Kidney epithelial cell (primary cell): ENCODE results near the gene SRRD. TPM values are rescaled to one million over a fixed set of nuclear protein-coding genes. Genes with fewer than 3 reads are reported as not detected.

Experiments used
- DNase-seq: peaks from one replicate; pipeline ENCODE4 v3.0.0-alpha.2; 2010; ENCODE audit warnings: low read depth
- H3K27me3 ChIP-seq: 2 replicates; pipeline ENCODE4 v1.6.0; 2011; ENCODE audit warnings: low read length; ENCODE audit not compliant: control insufficient read depth, insufficient read depth
- H3K36me3 ChIP-seq: 2 replicates; pipeline ENCODE4 v1.5.1; 2011; ENCODE audit warnings: low read length; ENCODE audit not compliant: control insufficient read depth, insufficient read depth
- H3K4me3 ChIP-seq: 2 replicates; pipeline ENCODE4 v1.5.1; 2011; ENCODE audit warnings: low read depth, mild to moderate bottlenecking, control low read depth, low read length
- total RNA-seq: library from RNA; depleted of rRNA; stranded (reverse); fragments of >200 nt; gene quantifications from 2 replicates; pipeline ENCODE4 v1.2.3, GENCODE V29; 2015
- TF ChIP-seq, protein P1 (sequence below): IDR thresholded peaks from 2 replicates; pipeline ENCODE4 v1.5.1; 2011; ENCODE audit warnings: mild to moderate bottlenecking, moderate library complexity, low read length, control low read depth, inconsistent platforms; ENCODE audit not compliant: insufficient read depth, poor library complexity, severe bottlenecking

SRRD gene
- total RNA-seq, 1 donor from 2014 or later: 45.0 TPM

DNA sequence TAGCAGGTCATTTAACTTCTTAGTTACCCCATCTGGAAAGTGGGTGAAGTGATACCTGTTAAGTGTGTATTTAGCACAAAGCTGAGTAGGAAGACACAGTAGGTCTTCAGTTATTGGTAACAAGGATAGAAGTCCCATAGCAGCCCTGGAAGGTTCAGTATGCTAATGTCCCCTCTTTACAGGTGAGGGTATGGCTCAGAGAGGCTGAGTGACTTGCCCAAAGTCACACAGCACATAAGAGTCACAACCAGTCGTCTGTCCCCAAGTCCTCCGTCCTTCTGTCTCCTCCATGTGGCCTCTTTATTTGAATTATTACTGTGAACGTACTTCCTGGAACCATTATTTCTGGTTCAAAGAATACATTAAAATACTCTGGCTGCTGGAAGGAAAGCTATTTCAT lies 44.1 kb upstream of the SRRD start:
- Histone ChIP-seq H3K36me3 (no peaks in the 10 kb centered on the region), H3K4me3 (no peak overlapping the region), H3K27me3 (no peaks in the 10 kb centered on the region)
- TF ChIP-seq, protein P1, sequence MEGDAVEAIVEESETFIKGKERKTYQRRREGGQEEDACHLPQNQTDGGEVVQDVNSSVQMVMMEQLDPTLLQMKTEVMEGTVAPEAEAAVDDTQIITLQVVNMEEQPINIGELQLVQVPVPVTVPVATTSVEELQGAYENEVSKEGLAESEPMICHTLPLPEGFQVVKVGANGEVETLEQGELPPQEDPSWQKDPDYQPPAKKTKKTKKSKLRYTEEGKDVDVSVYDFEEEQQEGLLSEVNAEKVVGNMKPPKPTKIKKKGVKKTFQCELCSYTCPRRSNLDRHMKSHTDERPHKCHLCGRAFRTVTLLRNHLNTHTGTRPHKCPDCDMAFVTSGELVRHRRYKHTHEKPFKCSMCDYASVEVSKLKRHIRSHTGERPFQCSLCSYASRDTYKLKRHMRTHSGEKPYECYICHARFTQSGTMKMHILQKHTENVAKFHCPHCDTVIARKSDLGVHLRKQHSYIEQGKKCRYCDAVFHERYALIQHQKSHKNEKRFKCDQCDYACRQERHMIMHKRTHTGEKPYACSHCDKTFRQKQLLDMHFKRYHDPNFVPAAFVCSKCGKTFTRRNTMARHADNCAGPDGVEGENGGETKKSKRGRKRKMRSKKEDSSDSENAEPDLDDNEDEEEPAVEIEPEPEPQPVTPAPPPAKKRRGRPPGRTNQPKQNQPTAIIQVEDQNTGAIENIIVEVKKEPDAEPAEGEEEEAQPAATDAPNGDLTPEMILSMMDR: no peak
- no peak for DNase-seq

DNA sequence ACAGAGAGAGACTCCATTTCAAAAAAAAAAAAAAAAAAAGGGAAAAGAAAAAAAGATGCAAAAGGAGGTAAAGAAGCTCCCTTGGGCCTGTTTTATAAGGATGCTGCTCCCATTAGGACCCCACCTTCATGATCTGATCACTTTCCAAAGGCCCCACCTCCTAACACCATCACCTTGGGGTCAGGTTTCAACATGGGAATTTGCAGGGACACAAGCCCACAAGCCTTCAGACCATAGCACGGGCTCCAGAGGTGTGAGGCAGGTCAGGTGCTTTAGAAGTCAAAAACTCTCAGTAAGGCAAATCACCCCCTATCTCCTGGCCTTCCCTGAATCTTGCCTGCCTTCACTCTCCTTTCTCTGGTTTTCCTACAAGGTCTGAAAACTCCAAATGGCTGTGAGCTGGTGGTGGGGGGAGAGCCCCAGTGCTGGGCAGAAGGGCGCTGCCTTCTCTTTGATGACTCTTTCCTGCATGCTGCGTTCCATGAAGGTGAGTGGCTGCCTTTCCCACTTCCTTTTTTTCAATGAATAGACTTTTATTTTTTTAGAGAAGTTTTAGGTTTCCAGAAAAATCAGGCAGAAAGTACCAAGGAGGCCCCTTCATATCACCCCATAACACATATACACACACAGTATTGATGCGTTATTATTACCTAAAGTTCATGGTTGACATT lies 41.5 kb upstream of the SRRD start:
- TF ChIP-seq, protein P1: no peak
- H3K36me3 ChIP-seq: no peaks in the 10 kb centered on the region
- DNase-seq: no peak

DNA sequence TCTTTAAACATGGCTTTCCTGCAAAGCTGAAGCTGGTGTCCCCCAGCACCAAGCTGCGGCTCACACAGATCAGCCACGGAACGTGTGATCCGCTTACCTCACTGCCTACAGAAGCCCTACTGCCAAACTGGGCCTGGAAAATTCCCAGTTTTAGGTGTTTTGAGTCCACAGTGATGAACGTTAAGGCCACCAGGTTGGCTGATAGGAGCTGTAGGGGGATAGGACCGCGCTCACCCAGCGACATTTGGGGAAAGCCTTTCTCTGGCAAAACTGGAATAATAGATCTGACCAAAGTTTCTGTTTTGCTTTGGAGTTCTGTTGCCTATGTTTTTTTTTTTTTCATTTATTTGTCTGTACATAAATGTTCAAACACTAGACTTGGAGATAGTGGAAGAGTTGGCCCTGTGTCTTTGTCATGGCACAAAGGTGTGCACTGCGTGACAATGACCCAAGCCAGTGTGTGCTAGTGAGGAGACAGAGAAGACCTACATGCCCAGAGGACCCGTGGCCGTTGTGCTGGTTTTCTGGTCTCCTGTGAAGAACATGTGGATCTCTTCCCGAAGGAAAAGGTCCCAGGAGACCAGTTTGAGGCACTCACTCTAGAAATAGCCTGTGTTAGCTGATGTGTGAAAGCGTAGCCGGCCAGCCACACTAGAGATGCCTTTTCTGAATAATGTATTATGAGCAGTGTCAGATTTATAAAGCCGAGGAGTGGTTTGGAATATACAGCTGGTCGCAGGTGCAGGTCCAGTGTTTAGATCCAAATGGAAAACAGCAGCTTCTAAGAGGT lies 39.6 kb upstream of the SRRD start:
- no peaks in the 10 kb centered on the region for H3K27me3 ChIP-seq
- DNase-seq: no peak
- TF ChIP-seq, protein P1: no peak
- H3K36me3 ChIP-seq: no peaks in the 10 kb centered on the region
- no peak overlapping the region for H3K4me3 ChIP-seq

More for the DNA sequence above, 41.5 kb upstream of the SRRD start:
- Histone ChIP-seq H3K27me3 (no peaks in the 10 kb centered on the region), H3K4me3 (no peak overlapping the region)

DNA sequence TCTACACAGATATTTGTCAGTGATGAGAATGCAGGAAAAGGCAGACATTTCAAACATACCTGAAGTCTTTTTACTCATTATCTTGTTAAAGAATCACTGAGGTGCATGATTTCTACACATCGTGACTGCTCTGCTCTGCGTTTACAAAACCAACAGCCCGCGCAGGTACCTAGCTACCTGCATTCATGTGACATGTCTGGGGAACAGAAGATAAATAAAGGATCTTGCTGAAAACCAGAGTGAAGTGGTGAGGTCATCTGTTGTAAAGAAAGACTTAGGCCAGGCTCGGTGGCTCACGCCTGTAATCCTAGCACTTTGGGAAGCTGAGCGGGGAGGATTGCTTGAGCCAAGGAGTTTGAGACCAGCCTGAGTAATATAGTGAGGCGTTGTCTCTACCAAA lies 38.9 kb upstream of the SRRD start:
- Histone ChIP-seq H3K36me3 (no peaks in the 10 kb centered on the region), H3K27me3 (no peaks in the 10 kb centered on the region), H3K4me3 (no peak overlapping the region)
- TF ChIP-seq, protein P1: no peak
- no peak for DNase-seq

DNA sequence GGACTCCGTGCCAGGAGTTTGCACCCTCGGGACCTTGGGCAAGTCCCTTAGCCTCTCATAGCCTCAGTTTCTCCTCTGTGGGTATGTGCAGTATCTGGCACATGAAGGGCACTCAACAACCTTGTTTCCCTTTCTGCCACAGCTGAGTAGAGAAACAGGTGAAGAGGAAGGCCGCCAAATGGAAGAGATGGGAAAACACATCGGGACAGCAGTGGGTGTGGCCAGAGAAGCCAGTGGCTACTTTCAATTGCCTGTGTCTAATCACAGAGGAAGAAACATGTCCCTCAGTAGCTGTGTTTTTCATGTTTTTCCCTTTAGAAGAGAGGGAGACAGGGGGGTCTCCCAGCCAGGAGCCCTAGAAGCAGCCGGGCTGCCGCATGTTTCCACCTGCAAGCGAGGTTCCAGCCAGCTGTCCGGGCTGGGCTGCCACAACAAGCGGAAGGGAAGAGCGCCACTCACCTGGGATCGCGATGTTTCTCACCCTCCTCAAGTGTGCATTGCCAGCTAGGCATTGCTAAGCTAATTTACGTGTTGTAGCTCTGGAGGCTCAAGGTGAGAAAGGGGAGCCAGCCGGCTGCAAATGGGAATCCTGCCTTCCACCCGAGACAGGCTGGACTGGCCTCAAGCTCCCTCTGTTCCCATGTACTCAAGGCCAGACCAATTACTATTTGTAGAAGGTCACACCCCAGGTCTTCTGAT lies 38.0 kb upstream of the SRRD start:
- H3K27me3 ChIP-seq: no peaks in the 10 kb centered on the region
- TF ChIP-seq, protein P1: no peak
- no peak overlapping the region for H3K4me3 ChIP-seq
- H3K36me3 ChIP-seq: no peaks in the 10 kb centered on the region
- no peak for DNase-seq
